HL-60 (cell line): ENCODE results near the gene KLHDC10.
"Not testable (repeated sequence)": the region's sequence is repeated elsewhere in the genome, so short reads cannot be mapped to it uniquely, and the experiment has no call there.

Source experiments
- DNase-seq, 2 experiments: peaks; one replicate each; pipeline ENCODE4 v3.0.0-alpha.2; 2010 to 2020; ENCODE audit warnings: low read depth in 1 of 2, low spot score in 1 of 2
- H3K27ac ChIP-seq: fragments of 250-450 bp; sonication (Bioruptor Pico); replicated peaks from 2 replicates; pipeline ENCODE4 v1.5.1; 2020; ENCODE audit warnings: mild to moderate bottlenecking, moderate library complexity
- H3K27me3 ChIP-seq: fragments of 250-450 bp; sonication (Bioruptor Pico); 2 replicates; pipeline ENCODE4 v1.5.1; 2021; ENCODE audit warnings: mild to moderate bottlenecking, moderate library complexity; ENCODE audit not compliant: insufficient read depth, poor library complexity, severe bottlenecking
- H3K4me3 ChIP-seq: replicated peaks from 2 replicates; pipeline ENCODE4 v1.5.1; 2011; ENCODE audit warnings: mild to moderate bottlenecking, control low read depth, low read length; ENCODE audit not compliant: insufficient read depth
- CTCF ChIP-seq: IDR thresholded peaks from one replicate; pipeline ENCODE4 v1.5.1; 2011; ENCODE audit warnings: low read length, control low read depth, inconsistent platforms; ENCODE audit not compliant: insufficient read depth
- GABPA ChIP-seq: IDR thresholded peaks from 2 replicates; pipeline ENCODE4 v1.6.1; 2012; ENCODE audit warnings: low read depth
- POLR2AphosphoS5 ChIP-seq: IDR thresholded peaks from 2 replicates; pipeline ENCODE4 v1.6.1; 2012; ENCODE audit warnings: low read depth
- REST ChIP-seq: IDR thresholded peaks from 2 replicates; pipeline ENCODE4 v1.6.1; 2012; ENCODE audit warnings: low read depth; ENCODE audit not compliant: insufficient replicate concordance
- SPI1 ChIP-seq: IDR thresholded peaks from 2 replicates; pipeline ENCODE4 v1.6.1; 2012; ENCODE audit warnings: low read depth, mild to moderate bottlenecking, borderline replicate concordance

Gene KLHDC10

GRCh38 chr7:130145424-130146100 is 75.2 kb downstream of the KLHDC10 start:
- H3K4me3 ChIP-seq: no peak overlapping the region
- no peak for DNase-seq
- TF ChIP-seq POLR2AphosphoS5 (no peak), SPI1 (no peak), GABPA (no peak), REST (no peak), CTCF (no peak)
- no peaks in the 10 kb centered on the region for H3K27me3 ChIP-seq
- H3K27ac ChIP-seq: no peak overlapping the region

GRCh38 chr7:130146142-130146541 is 75.8 kb downstream of the KLHDC10 start:
- H3K27ac ChIP-seq, H3K27me3 ChIP-seq, H3K4me3 ChIP-seq, DNase-seq: not testable (repeated sequence)

DNA sequence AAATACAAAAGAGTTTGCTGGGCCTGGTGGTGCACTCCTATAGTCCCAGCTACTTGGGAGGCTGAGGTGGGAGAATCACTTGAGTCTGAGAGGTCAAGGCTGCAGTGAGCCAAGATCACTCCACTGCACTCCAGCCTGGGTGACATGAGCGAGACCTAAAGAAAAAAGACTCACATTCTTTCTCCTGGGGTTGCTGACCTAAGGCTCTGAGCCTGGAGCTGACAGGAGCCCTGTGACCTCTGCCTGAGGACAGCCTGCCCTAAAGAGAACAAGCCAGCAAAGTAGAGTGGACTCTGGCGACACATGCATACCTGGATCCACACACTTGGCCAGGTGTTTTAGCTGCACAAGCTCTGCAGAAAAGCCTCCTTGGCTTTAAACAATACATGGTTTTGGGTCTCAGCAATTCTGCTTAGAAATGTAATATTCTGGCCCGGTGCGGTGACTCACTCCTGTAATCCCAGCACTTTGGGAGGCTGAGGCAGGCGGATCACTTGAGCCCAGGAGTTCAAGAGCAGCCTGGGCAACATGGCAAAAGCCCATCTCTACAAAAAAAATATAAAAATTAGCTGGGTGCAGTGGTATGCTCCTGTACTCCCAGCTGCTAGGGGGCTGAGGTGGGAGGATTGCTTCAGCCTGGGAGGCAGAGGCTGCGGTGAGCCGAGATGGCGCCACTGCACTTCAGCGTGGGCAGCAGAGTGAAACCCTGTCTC is 76.5 kb downstream of the KLHDC10 start:
- Histone ChIP-seq H3K4me3 (no peak overlapping the region), H3K27me3 (no peaks in the 10 kb centered on the region), H3K27ac (no peak overlapping the region)
- no peak for TF ChIP-seq REST
- no peak for TF ChIP-seq GABPA
- no peak for TF ChIP-seq CTCF
- no peak for TF ChIP-seq SPI1
- TF ChIP-seq POLR2AphosphoS5: no peak
- DNase-seq: no peak

DNA sequence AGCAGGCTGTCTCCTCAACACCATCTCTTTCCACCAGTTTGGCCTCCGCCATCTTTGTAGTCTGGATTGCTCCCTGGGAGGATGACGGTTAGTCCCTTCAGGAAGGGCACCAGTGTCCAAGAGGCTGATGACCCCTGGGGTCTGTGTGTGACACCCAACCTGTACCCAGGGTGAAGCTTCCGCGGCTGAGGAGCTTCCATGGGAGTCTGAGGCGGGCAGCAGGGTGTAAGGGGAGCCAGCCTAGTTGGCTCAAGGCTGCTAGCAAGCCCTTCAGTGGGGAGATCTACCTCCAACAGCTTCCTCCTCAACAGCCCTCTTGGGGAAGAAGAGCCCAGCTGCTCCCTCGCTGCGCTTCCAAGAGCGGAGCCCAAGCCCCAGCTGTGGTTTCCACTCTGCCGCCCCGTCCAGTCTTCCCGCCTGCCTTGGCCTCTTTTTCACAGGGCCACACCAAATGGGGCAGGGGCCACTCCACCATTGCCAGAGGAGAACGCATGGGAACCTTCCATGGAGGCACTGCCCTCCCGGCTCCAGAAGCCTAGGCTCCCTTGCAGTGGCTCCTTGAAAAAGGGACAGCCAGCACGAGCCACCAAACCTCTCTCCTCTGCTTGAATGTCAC is 77.5 kb downstream of the KLHDC10 start:
- no peak for DNase-seq
- no peak for TF ChIP-seq CTCF
- no peak for TF ChIP-seq REST
- no peak for TF ChIP-seq GABPA
- TF ChIP-seq POLR2AphosphoS5: no peak
- no peak for TF ChIP-seq SPI1
- Histone ChIP-seq H3K27ac (no peak overlapping the region), H3K4me3 (no peak overlapping the region), H3K27me3 (no peaks in the 10 kb centered on the region)
